Urinary bladder (tissue), 4 donors: ENCODE results near the gene PCDH17. TPM values are rescaled to one million over a fixed set of nuclear protein-coding genes. Genes with fewer than 3 reads are reported as not detected.

Experiments used
- DNase-seq: peaks from one replicate; pipeline ENCODE4 v3.0.0-alpha.2; 2015; ENCODE audit errors: extremely low spot score
- H3K27ac ChIP-seq: one replicate; pipeline ENCODE4 v1.5.1; 2013; ENCODE audit warnings: low read depth, mild to moderate bottlenecking, moderate library complexity
- H3K36me3 ChIP-seq: one replicate; pipeline ENCODE4 v1.6.1; 2013; ENCODE audit warnings: mild to moderate bottlenecking, moderate library complexity; ENCODE audit not compliant: insufficient read depth
- H3K4me1 ChIP-seq: one replicate; pipeline ENCODE4 v1.6.1; 2013; ENCODE audit warnings: mild to moderate bottlenecking, moderate library complexity; ENCODE audit not compliant: insufficient read depth
- H3K4me3 ChIP-seq: one replicate; pipeline ENCODE4 v1.5.1; 2013; ENCODE audit warnings: low read depth, low read length
- WGBS: extraction: QIAGEN DNeasy Blood & Tissue Kit; methylation state at CpG from one replicate; pipeline ENCODE4 v1.1.7; 2013; 5-methylcytosine and 5-hydroxymethylcytosine counted together
- polyA plus RNA-seq: library from polyadenylated mRNA; stranded (reverse); fragments of 200-250 nt; gene quantifications from one replicate; pipeline ENCODE4 v1.2.3, GENCODE V29; 2013
- total RNA-seq: library from RNA; depleted of rRNA; stranded (reverse); fragments of >200 nt; gene quantifications from one replicate; pipeline ENCODE4 v1.2.3, GENCODE V29; 2014
- donor health status: healthy with polysubstance abuse.
- donor health status: healthy.

PCDH17 gene
- total and polyA plus RNA-seq, 2 donors = 3.5 to 12.4 TPM

- Histone ChIP-seq H3K36me3 (no peaks in the 10 kb centered on the region), H3K4me1 (peaks cover 4% of the 10 kb centered on the region), H3K27ac (no peak overlapping the region), H3K4me3 (peak overlapping the region; percentile 19)
- under 1% methylated on average over 34 of the region's 34 CpGs for WGBS
- peak; percentile 85 for DNase-seq
Measured at GRCh38 chr13:57629821-57630235, 1.7 kb upstream of the PCDH17 start.

- WGBS = 1% methylated on average over 32 of the region's 32 CpGs
- Histone ChIP-seq H3K4me1 (peaks cover 4% of the 10 kb centered on the region), H3K36me3 (no peaks in the 10 kb centered on the region), H3K4me3 (peak overlapping the region; percentile 41), H3K27ac (no peak overlapping the region)
- DNase-seq = no peak
Measured at GRCh38 chr13:57630661-57631595, 616 bp upstream of the PCDH17 start.

DNA sequence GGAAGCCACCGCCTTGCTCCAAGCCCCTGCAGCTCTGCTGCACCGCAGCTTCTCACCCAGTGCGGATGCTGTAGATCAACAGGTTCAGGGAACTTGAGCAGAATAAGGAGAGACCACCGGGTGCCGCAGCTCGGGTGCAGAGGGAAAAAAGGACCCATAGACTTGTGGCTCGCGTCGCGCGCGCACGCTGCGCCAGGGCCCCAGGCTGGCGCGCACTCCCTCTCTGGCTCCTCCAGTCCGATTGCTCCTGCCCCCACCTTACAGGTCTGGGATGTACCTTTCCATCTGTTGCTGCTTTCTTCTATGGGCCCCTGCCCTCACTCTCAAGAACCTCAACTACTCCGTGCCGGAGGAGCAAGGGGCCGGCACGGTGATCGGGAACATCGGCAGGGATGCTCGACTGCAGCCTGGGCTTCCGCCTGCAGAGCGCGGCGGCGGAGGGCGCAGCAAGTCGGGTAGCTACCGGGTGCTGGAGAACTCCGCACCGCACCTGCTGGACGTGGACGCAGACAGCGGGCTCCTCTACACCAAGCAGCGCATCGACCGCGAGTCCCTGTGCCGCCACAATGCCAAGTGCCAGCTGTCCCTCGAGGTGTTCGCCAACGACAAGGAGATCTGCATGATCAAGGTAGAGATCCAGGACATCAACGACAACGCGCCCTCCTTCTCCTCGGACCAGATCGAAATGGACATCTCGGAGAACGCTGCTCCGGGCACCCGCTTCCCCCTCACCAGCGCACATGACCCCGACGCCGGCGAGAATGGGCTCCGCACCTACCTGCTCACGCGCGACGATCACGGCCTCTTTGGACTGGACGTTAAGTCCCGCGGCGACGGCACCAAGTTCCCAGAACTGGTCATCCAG, 964 bp downstream of the PCDH17 start:
- DNase-seq = no peak
- Histone ChIP-seq H3K36me3 (no peaks in the 10 kb centered on the region), H3K4me1 (peaks cover 4% of the 10 kb centered on the region), H3K27ac (no peak overlapping the region), H3K4me3 (peak overlapping the region; percentile 41)
- WGBS = 3% methylated on average over 70 of the region's 70 CpGs

DNA sequence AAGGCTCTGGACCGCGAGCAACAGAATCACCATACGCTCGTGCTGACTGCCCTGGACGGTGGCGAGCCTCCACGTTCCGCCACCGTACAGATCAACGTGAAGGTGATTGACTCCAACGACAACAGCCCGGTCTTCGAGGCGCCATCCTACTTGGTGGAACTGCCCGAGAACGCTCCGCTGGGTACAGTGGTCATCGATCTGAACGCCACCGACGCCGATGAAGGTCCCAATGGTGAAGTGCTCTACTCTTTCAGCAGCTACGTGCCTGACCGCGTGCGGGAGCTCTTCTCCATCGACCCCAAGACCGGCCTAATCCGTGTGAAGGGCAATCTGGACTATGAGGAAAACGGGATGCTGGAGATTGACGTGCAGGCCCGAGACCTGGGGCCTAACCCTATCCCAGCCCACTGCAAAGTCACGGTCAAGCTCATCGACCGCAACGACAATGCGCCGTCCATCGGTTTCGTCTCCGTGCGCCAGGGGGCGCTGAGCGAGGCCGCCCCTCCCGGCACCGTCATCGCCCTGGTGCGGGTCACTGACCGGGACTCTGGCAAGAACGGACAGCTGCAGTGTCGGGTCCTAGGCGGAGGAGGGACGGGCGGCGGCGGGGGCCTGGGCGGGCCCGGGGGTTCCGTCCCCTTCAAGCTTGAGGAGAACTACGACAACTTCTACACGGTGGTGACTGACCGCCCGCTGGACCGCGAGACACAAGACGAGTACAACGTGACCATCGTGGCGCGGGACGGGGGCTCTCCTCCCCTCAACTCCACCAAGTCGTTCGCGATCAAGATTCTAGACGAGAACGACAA, 1.8 kb downstream of the PCDH17 start:
- H3K4me1 ChIP-seq = peaks cover 4% of the 10 kb centered on the region
- no peak overlapping the region for H3K27ac ChIP-seq
- H3K4me3 ChIP-seq = peak overlapping the region; percentile 9
- 6% methylated on average over 77 of the region's 77 CpGs for WGBS
- no peak for DNase-seq
- no peaks in the 10 kb centered on the region for H3K36me3 ChIP-seq

- WGBS = 6% methylated on average over 78 of the region's 78 CpGs
- Histone ChIP-seq H3K4me1 (peaks cover 4% of the 10 kb centered on the region), H3K4me3 (peak overlapping the region; percentile 9), H3K27ac (no peak overlapping the region), H3K36me3 (no peaks in the 10 kb centered on the region)
- no peak for DNase-seq
Measured at GRCh38 chr13:57633950-57634838, 2.6 kb downstream of the PCDH17 start.

- WGBS = 16% methylated on average over 15 of the region's 15 CpGs
- H3K4me3 ChIP-seq = peak overlapping the region; percentile 9
- DNase-seq = no peak
- no peaks in the 10 kb centered on the region for H3K36me3 ChIP-seq
- peaks cover 2% of the 10 kb centered on the region for H3K4me1 ChIP-seq
- H3K27ac ChIP-seq = no peak overlapping the region
Measured at GRCh38 chr13:57634839-57635165, 3.3 kb downstream of the PCDH17 start.

GRCh38 chr13:57635541-57636085, 4.1 kb downstream of the PCDH17 start:
- no peak overlapping the region for H3K4me3 ChIP-seq
- H3K4me1 ChIP-seq = peaks cover 1% of the 10 kb centered on the region
- no peaks in the 10 kb centered on the region for H3K36me3 ChIP-seq
- WGBS = 52% methylated on average over 2 of the region's 2 CpGs
- no peak for DNase-seq
- no peak overlapping the region for H3K27ac ChIP-seq

GRCh38 chr13:57636816-57637215, 5.3 kb downstream of the PCDH17 start:
- 85% methylated on average over 2 of the region's 2 CpGs for WGBS
- H3K4me1 ChIP-seq = no peaks in the 10 kb centered on the region
- DNase-seq = no peak
- H3K4me3 ChIP-seq = no peak overlapping the region
- H3K36me3 ChIP-seq = no peaks in the 10 kb centered on the region
- no peak overlapping the region for H3K27ac ChIP-seq

- 88% methylated on average over 1 of the region's 1 CpG for WGBS
Measured at GRCh38 chr13:57637515-57637914, 6.0 kb downstream of the PCDH17 start.

GRCh38 chr13:57638186-57638890, 6.8 kb downstream of the PCDH17 start:
- 70% methylated on average over 4 of the region's 4 CpGs for WGBS
- H3K4me1 ChIP-seq = no peaks in the 10 kb centered on the region
- DNase-seq = no peak
- H3K4me3 ChIP-seq = no peak overlapping the region
- H3K27ac ChIP-seq = no peak overlapping the region
- no peaks in the 10 kb centered on the region for H3K36me3 ChIP-seq

More at GRCh38 chr13:57637515-57637914, 6.0 kb downstream of the PCDH17 start:
- H3K36me3 ChIP-seq = no peaks in the 10 kb centered on the region
- H3K4me1 ChIP-seq = no peaks in the 10 kb centered on the region
- no peak for DNase-seq
- no peak overlapping the region for H3K4me3 ChIP-seq
- no peak overlapping the region for H3K27ac ChIP-seq

- 92% methylated on average over 4 of the region's 4 CpGs for WGBS
- H3K4me3 ChIP-seq = no peak overlapping the region
- no peaks in the 10 kb centered on the region for H3K36me3 ChIP-seq
- no peaks in the 10 kb centered on the region for H3K4me1 ChIP-seq
- H3K27ac ChIP-seq = no peak overlapping the region
- DNase-seq = no peak
Measured at GRCh38 chr13:57640607-57641006, 9.1 kb downstream of the PCDH17 start.

DNA sequence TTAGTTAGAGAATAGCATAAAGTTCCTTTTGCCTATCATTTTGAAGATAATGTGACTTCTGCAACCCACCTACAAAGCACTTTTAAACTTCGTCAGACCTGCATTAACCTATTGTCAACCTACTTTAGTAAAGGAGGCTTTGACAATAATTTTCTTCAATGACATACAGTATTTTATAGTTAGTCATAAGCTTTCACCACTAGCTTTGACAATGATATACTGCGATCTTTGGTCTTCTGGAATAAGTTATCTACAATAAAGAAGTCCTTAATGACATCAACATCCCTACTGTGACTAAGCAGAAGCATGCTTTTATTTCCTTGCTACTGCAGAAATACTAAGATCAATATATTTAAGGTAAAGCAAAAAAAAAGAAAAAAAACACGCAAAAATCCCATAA, 9.5 kb downstream of the PCDH17 start:
- Histone ChIP-seq H3K4me3 (no peak overlapping the region), H3K27ac (no peak overlapping the region), H3K4me1 (no peaks in the 10 kb centered on the region), H3K36me3 (no peaks in the 10 kb centered on the region)
- DNase-seq = no peak
- 81% methylated on average over 3 of the region's 3 CpGs for WGBS
